Stimulated activated CD8-positive, alpha-beta memory T cell treated with anti-CD3 and anti-CD28 coated beads, Interleukin-7, amount 100 ng/mL, for 4 hours (primary cell): ENCODE measurements around the gene RAB24.
"Not testable (repeated sequence)": the region's sequence is repeated elsewhere in the genome, so short reads cannot be mapped to it uniquely, and the experiment has no call there.

ENCODE experiments used
- DNase-seq, 2 donors: peaks; one replicate each; pipeline ENCODE4 v3.0.0-alpha.2; 2020; ENCODE audit warnings: low read depth in 2 of 2

Gene RAB24

GRCh38 chr5:177311723-177312648 is 8.5 kb upstream of the RAB24 start, which contains the start of gene MXD3:
Gene MXD3, minus strand, starts transcription at chr5:177311898. Its CDS starts 68 bp downstream, at chr5:177311830.
- peak; percentile 91 to 95 for DNase-seq

DNA sequence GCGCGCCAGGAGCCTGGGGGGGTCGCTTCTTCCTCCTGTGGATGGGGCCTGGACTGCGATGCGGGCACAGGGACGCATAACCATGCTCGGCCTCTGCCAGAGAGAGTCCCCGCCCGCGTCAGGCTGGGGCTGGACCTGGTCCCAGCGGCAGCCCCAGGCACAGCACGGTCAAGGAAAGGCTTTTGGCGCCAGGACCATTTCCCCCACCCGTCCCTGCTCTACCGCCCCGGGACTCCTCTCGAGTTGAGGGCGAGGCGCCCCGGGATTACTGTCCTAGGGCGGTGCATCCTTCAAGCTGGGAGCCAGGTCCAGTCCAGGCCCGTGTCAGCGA is 7.8 kb upstream of the RAB24 start:
- no peak for DNase-seq

- DNase-seq, result no peak
Measured at GRCh38 chr5:177310757-177311391, 7.4 kb upstream of the RAB24 start.

GRCh38 chr5:177310332-177310731 is 6.8 kb upstream of the RAB24 start:
- no peak for DNase-seq

DNA sequence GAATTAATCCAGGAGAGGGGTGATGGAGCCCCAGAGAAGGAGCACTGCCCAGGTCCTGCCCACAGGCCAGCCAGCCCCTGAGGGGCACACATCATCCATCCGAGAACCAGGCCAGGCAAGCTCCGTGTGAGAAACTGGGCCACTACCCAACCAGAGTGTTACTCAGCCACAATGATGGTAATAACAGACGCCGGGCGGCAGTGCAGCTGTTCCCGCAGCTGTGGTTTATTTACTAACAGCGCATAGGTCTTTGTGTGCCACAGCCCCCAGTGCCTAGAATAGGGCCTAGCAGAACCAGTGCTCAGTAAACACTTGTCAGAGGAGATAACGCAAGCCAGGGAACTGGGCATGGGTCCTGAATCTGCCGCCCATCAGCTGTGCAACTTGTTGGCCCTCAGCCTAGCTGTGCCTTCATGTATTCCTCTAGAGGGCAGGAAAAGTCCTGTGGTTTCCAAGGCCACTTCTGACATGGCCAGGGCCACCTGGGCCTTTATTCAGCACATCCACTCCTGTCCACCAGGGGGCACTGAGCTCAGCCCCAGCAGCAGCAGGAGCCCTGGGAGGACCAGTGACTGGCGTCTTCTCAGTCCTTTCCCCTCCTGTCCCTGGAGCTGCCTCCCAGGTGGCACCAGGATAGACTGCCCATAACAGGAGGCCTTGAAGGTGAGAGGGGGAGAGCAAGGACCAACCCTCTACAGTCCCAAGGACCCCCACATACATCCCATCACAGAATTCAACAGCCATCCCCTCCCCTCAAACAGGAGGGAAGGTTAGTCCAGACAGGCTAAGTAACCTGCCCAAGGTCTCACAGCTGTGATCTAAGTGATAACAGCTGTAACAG is 6.1 kb upstream of the RAB24 start:
- DNase-seq, result peak; percentile 46 to 55

- DNase-seq, result no peak
Measured at GRCh38 chr5:177308740-177309139, 5.2 kb upstream of the RAB24 start.

GRCh38 chr5:177307544-177308363 is 4.2 kb upstream of the RAB24 start:
- DNase-seq, result no peak

DNA sequence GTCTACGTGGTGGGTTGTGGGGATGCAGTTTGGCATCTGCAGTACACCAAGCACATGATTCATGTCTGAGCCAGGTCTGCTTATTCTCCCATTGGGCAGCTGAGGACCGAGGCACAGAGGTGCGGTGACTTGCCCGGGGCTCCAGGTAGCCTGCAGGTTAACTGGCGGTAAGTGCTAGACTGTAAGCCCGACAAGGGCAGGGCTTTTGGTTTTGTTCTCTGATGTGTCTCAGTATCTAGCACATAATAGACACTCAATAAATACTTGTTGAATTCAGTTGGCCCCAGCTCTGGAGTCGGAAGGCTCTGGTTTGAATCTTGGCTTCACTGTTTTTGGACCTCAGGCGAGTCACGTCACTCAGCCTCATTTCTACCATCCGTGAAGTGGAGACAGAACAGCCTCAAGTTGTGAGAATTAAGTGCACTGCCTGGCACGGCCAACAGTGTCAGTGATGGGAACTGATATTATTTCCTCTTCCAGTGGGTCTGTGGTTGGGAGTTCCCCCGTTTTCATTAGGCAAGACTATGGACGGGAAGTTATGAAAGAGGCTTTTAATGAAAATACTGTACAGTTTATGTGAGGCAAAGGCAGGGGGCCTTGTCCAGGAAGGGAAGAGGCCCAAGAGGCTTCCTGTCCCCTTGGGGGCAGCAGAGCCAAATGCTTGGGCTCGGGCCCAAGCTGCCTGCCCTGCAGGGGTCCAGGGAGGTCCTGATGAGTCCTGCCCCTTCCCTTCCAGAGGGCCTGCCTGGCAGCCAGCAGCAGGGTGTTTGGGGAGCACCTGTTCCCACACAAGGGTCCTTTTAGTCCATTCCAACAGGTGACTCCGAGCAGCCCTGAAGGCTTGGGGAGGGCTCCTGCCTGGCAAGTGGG is 3.4 kb upstream of the RAB24 start:
- DNase-seq, result no peak

GRCh38 chr5:177306103-177306640 is 2.7 kb upstream of the RAB24 start:
- not testable (repeated sequence) for DNase-seq

DNA sequence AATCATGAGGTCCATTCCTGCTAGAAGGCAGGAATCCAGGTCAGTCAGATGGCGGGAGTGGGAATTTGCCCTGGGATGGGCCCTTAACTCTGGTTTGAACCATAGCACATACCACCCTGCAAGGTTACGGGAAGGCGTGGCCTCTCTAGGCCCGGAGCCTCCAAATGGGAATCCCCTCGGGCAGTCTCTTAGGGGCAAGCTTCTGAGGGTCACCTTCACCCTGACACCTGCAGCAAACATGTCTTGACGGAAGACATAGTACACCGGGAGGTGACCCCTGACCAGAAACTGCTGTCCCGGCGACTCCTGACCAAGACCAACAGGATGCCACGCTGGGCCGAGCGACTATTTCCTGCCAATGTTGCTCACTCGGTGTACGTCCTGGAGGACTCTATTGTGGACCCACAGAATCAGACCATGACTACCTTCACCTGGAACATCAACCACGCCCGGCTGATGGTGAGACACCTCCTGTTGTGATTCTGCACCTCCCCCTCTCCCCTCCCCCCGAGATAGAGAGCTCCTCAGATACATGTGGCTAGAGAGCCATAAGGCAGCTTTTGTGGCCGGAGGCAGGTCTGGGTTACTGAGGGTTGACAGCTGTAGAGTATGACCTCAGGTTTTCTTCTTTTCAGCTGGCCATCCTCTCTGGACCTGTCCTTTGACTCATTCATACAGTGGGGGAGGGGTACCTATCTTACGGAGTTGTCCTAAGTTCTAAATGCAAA is 1.0 kb upstream of the RAB24 start:
- DNase-seq, result no peak

GRCh38 chr5:177303925-177304391 is 439 bp upstream of the RAB24 start:
- DNase-seq, result no peak

DNA sequence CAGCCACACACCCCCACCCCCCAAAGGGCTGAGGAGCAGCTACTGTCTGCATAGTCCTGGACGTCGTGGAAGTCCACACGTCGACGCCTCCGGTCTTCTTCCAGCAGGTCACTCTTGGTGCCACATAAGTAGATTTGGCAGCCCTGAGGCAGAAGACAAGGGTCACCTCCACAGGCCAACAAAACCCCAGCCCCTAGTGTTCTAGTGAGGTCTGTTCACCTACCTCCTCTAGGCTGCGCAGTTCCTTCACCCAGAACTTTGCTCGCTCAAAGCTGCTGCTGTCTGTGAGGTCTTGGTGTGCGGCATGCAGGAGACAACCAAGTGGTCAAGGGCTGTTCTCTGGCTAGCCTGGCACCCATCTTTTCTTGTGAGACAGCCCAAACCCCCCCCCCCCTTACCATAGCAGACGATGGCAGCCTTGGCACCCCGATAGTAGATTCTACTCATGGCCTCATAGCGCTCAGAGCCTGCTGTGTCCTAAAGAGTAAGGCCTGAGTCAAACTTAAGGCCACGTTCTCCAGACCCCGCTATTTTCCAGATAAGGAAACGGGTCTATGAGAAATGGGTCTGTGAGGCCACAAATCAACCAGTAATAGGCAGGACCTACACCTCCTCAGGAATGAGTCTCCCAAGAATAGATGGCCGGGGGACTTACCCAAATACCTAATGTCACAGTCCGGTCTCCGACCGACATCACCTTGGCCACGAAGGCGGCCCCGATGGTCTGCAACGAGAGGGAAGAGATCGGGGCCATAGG is 987 bp downstream of the RAB24 start:
- DNase-seq, result no peak

GRCh38 chr5:177301503-177302165 is 1.9 kb downstream of the RAB24 start:
- DNase-seq, result no peak

- no peak for DNase-seq
Measured at GRCh38 chr5:177300951-177301350, 2.6 kb downstream of the RAB24 start.

DNA sequence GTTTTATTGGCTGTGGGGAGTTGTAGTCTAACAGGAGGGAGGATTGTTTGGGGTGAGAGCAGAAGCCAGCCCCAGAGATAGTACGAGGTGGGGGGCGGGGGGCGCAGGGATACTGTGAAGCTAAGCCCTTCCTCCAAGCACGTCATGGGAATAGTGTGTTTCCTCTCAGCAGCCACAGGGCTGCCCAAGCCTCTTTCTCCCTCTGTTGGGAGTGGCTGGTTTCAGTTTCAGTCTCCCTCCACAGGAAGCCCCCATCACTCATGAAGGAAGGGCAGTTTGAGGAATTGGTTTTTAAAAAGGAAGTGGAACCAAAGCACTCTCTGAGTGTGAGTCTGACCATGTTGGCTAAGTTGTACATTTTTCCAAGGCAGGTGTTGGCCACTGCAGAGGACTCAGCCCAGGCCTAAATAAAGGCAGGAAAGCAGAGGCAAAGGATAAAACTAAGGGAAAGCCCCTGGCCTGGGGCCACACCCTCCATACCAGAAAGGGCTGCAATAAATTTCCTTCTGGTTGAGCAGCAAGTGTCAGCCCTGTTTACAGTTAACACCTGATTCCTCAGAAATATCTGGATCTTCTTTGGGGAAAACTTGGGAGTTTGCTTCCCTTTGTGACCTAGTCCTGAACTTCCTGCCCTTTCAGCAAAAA is 3.2 kb downstream of the RAB24 start:
- peak; percentile 60 to 62 for DNase-seq

GRCh38 chr5:177299697-177300096 is 3.8 kb downstream of the RAB24 start:
- DNase-seq, result no peak

GRCh38 chr5:177297922-177298321 is 5.6 kb downstream of the RAB24 start:
- no peak for DNase-seq
